Chondrocyte (in vitro differentiated cells): ENCODE measurements around the gene GPR87. TPM values are rescaled to one million over a fixed set of nuclear protein-coding genes. Genes with fewer than 3 reads are reported as not detected.

Experiments
- DNase-seq: peaks from one replicate; pipeline ENCODE4 v3.0.0; 2021; ENCODE audit warnings: mixed read lengths, low spot score
- H3K27ac Mint-ChIP-seq: one replicate; pipeline ENCODE4 v1.8.0; 2021; ENCODE audit warnings: mild to moderate bottlenecking, moderate library complexity, mixed read lengths; ENCODE audit not compliant: unreplicated experiment
- H3K27me3 Mint-ChIP-seq: 2 replicates; pipeline ENCODE4 v1.8.0; 2021; ENCODE audit warnings: low read depth, mixed read lengths
- H3K36me3 Mint-ChIP-seq: 2 replicates; pipeline ENCODE4 v1.8.0; 2021; ENCODE audit warnings: low read depth, mixed read lengths
- H3K4me1 Mint-ChIP-seq: 2 replicates; pipeline ENCODE4 v1.8.0; 2021; ENCODE audit warnings: low read depth, mild to moderate bottlenecking, mixed read lengths
- H3K4me3 Mint-ChIP-seq: one replicate; pipeline ENCODE4 v1.8.0; 2021; ENCODE audit warnings: mild to moderate bottlenecking, moderate library complexity, mixed read lengths; ENCODE audit not compliant: unreplicated experiment
- H3K9me3 Mint-ChIP-seq: 2 replicates; pipeline ENCODE4 v1.8.0; 2021; ENCODE audit warnings: low read depth, mixed read lengths
- total RNA-seq: library from RNA; stranded (reverse); gene quantifications from 3 replicates; pipeline ENCODE4 v1.2.1, GENCODE V29; 2021
- TF ChIP-seq, protein P1 (sequence below): fragments of 200-600 bp; sonication (generic); IDR thresholded peaks from 2 replicates; pipeline ENCODE4 v1.5.0; 2021; ENCODE audit warnings: antibody characterized with exemption, mild to moderate bottlenecking, moderate library complexity

The GPR87 gene
- total RNA-seq, 1 donor from 2014 or later, result not detected

DNA sequence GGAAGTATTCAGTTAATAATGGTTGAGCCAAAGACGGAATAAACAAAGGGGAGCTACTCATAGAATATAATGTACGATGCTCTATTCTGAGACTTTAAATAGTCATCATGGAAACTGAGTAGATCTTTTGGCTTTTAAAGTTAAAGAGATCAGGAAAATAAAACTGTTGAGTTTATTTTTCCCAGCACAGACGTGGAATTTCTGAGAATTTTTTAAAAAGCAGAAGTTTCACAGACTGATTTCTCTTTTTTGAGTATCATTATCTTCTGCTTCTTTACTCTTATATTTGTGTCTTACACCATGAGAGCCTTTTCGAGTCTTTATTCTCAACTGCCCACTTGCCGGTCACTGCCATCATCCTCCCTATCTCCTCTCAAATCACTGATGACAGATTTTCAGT, 51.5 kb downstream of the GPR87 start:
- H3K4me1 Mint-ChIP-seq, result peaks cover 5% of the 10 kb centered on the region
- DNase-seq, result no peak

DNA sequence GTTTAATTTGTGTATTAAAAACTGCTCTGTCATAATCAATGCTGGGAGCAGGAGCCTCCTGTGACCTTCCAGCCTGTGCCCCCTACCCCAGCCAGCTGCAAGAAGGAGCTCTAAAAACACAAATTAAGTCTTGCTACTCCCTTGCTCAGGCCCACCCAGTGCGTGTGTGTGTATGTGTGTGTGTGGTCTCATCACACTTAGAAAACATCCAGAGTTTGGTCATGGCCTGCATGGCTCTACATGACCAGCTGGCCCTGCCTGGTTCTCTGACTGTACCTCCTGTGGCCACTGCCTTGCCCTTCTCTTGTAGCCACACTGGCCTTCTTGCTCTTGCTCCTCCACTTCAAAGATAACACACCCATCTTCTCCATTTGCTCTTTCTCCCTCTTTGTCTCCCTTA, 52.0 kb downstream of the GPR87 start:
- no peak overlapping the region for H3K4me3 Mint-ChIP-seq
- no peaks in the 10 kb centered on the region for H3K36me3 Mint-ChIP-seq
- H3K9me3 Mint-ChIP-seq, result no peaks in the 10 kb centered on the region
- no peak overlapping the region for H3K27ac Mint-ChIP-seq
- DNase-seq, result no peak
- peaks cover under 1% of the 10 kb centered on the region for H3K4me1 Mint-ChIP-seq
- no peaks in the 10 kb centered on the region for H3K27me3 Mint-ChIP-seq
- TF ChIP-seq, protein P1, sequence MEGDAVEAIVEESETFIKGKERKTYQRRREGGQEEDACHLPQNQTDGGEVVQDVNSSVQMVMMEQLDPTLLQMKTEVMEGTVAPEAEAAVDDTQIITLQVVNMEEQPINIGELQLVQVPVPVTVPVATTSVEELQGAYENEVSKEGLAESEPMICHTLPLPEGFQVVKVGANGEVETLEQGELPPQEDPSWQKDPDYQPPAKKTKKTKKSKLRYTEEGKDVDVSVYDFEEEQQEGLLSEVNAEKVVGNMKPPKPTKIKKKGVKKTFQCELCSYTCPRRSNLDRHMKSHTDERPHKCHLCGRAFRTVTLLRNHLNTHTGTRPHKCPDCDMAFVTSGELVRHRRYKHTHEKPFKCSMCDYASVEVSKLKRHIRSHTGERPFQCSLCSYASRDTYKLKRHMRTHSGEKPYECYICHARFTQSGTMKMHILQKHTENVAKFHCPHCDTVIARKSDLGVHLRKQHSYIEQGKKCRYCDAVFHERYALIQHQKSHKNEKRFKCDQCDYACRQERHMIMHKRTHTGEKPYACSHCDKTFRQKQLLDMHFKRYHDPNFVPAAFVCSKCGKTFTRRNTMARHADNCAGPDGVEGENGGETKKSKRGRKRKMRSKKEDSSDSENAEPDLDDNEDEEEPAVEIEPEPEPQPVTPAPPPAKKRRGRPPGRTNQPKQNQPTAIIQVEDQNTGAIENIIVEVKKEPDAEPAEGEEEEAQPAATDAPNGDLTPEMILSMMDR, result no peak

More for the DNA sequence above, 51.5 kb downstream of the GPR87 start:
- TF ChIP-seq, protein P1, result no peak
- no peak overlapping the region for H3K27ac Mint-ChIP-seq
- no peak overlapping the region for H3K4me3 Mint-ChIP-seq
- no peaks in the 10 kb centered on the region for H3K27me3 Mint-ChIP-seq
- H3K36me3 Mint-ChIP-seq, result no peaks in the 10 kb centered on the region
- H3K9me3 Mint-ChIP-seq, result no peaks in the 10 kb centered on the region

DNA sequence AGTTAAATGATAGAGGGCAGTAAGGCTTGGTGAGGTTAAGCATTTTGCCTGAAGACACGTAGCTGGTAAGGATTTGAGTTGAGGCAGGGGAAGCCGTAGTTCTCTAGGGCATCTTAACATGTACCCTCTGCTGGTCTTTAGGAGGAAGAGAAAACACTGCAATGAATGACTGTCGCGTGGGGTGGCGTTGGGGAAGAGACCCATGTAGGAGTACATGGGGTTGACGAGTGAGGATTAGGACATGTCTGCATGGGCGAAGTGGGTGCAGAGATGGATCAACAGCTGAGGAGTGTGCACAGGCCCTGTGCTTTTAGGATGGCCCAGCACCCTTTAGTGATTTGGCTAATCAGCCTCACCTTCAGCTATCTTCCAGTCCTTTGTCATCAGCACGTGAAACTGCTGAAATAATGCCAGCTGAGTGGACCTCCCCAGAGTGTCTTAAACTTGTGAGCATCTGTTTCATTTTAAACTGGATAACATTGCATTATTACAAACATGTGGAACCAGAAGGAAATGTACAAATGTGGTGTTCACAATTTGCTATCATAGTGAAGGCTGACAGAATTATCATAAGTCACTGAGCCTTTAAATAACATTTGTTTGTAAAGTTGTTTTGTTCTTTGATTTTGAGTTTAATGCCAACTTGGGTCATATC, 53.6 kb downstream of the GPR87 start:
- no peaks in the 10 kb centered on the region for H3K4me1 Mint-ChIP-seq
- TF ChIP-seq, protein P1, result no peak
- H3K9me3 Mint-ChIP-seq, result no peaks in the 10 kb centered on the region
- no peak for DNase-seq
- no peak overlapping the region for H3K27ac Mint-ChIP-seq
- H3K27me3 Mint-ChIP-seq, result no peaks in the 10 kb centered on the region
- no peak overlapping the region for H3K4me3 Mint-ChIP-seq
- no peaks in the 10 kb centered on the region for H3K36me3 Mint-ChIP-seq

DNA sequence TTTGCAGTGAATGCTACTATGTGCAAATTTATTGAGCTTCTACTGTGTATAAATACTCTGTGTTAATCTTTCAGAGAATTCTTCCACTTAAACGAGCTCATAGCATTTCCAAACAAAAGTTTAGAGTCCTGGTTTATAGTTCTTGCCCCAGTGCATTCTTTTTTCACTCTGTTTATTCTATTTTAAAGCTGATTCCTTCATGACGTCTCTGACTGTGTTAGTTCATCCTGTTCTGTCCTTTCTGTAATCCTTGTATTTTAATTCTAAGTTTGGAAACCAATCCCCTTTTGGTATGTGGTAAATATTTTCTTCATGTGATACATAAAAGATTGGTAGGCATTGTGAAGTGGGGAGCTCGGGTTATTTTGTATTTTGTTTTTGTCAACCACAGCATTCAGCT, 57.0 kb downstream of the GPR87 start:
- Mint-ChIP-seq H3K27me3 (no peaks in the 10 kb centered on the region), H3K36me3 (no peaks in the 10 kb centered on the region), H3K4me1 (peaks cover 15% of the 10 kb centered on the region), H3K9me3 (no peaks in the 10 kb centered on the region), H3K27ac (no peak overlapping the region), H3K4me3 (no peak overlapping the region)
- DNase-seq, result no peak
- TF ChIP-seq, protein P1, result no peak

DNA sequence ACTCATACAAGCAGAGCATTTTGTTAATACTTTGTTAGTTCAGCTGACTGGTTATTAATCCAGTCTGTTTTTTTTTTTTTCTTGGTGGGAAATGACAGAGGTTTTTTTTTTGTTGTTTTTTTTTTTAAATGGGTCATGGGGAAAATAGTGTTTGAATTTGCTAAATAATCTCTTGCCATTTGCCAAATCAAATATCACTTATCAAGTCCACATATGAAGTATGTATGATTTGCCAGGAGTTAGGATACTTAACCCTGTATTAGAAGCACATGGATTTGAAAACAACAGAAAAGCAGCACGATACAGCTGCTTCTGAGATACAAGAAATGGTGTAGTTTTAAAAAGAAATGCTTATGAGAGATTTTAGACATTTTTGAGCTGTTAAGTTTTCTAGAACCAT, 59.9 kb downstream of the GPR87 start:
- TF ChIP-seq, protein P1, result no peak
- no peaks in the 10 kb centered on the region for H3K9me3 Mint-ChIP-seq
- H3K36me3 Mint-ChIP-seq, result no peaks in the 10 kb centered on the region
- no peaks in the 10 kb centered on the region for H3K27me3 Mint-ChIP-seq
- H3K4me1 Mint-ChIP-seq, result peaks cover 18% of the 10 kb centered on the region
- no peak overlapping the region for H3K4me3 Mint-ChIP-seq
- no peak overlapping the region for H3K27ac Mint-ChIP-seq
- no peak for DNase-seq
